Muscle of back (tissue), 13 donors: ENCODE measurements around the gene ZSWIM2. TPM values are rescaled to one million over a fixed set of nuclear protein-coding genes. Genes with fewer than 3 reads are reported as not detected.
A peak's percentile ranks its signal among the peaks of the same experiment; 100 is the strongest.
"Not testable (repeated sequence)": the region's sequence is repeated elsewhere in the genome, so short reads cannot be mapped to it uniquely, and the experiment has no call there.

Experiments used
- DNase-seq, 3 donors: peaks; one replicate each; pipeline versions ENCODE4 v3.0.0 to v3.0.0-alpha.2; 2013
- long read RNA-seq, 9 donors: transcript quantifications; one replicate each; lab custom pipeline, GENCODE V29; 2026
- polyA plus RNA-seq, 10 donors: library from polyadenylated mRNA; unstranded; fragments of 120-200 nt; gene quantifications; one replicate each; pipeline ENCODE4 v1.2.1, GENCODE V29; 2013; ENCODE audit not compliant: insufficient read length in 10 of 10

Gene ZSWIM2
- not detected for polyA plus RNA-seq
- long read RNA-seq, donor 1: 0 reads
- long read RNA-seq, donor 2: 0 reads
- long read RNA-seq, donor 3: 0 reads
- long read RNA-seq, donor 4: 0 reads
- long read RNA-seq, donor 5: 0 reads
- long read RNA-seq, donor 6: 0 reads
- long read RNA-seq, donor 7: 0 reads
- long read RNA-seq, donor 8: 0 reads
- long read RNA-seq, donor 9: 0 reads

- DNase-seq: peak; percentile 61 to 87 (median 80)
Measured at GRCh38 chr2:186848873-186849578, at the start of gene ZSWIM2. TSS of gene ZSWIM2 (minus strand) at chr2:186849170. CDS start at chr2:186849130, 40 bp downstream.

- DNase-seq: not testable (repeated sequence)
Measured at GRCh38 chr2:186896220-186896619, 47.2 kb upstream of the ZSWIM2 start.

GRCh38 chr2:186895451-186895850, 46.5 kb upstream of the ZSWIM2 start:
- no peak for DNase-seq

- no peak for DNase-seq
Measured at GRCh38 chr2:186894478-186894877, 45.5 kb upstream of the ZSWIM2 start.

- DNase-seq: peak in 1 of 3 donors; percentile 65
Measured at GRCh38 chr2:186892821-186893220, 43.9 kb upstream of the ZSWIM2 start.

GRCh38 chr2:186891185-186891621, 42.2 kb upstream of the ZSWIM2 start:
- peak; percentile 59 to 86 (median 70) for DNase-seq

- peak in 1 of 3 donors; percentile 73 for DNase-seq
Measured at GRCh38 chr2:186889101-186889879, 40.3 kb upstream of the ZSWIM2 start.

- DNase-seq: peak; percentile 85 to 96 (median 89)
Measured at GRCh38 chr2:186887107-186888090, 38.4 kb upstream of the ZSWIM2 start.

- no peak for DNase-seq
Measured at GRCh38 chr2:186884587-186884986, 35.6 kb upstream of the ZSWIM2 start.

GRCh38 chr2:186883666-186884065, 34.7 kb upstream of the ZSWIM2 start:
- no peak for DNase-seq

- no peak for DNase-seq
Measured at GRCh38 chr2:186882511-186883071, 33.6 kb upstream of the ZSWIM2 start.

- DNase-seq: no peak
Measured at GRCh38 chr2:186881660-186882059, 32.7 kb upstream of the ZSWIM2 start.

GRCh38 chr2:186879312-186879711, 30.3 kb upstream of the ZSWIM2 start:
- no peak for DNase-seq

- DNase-seq: no peak
Measured at GRCh38 chr2:186874713-186875112, 25.7 kb upstream of the ZSWIM2 start.

- DNase-seq: no peak
Measured at GRCh38 chr2:186871881-186872280, 22.9 kb upstream of the ZSWIM2 start.

GRCh38 chr2:186868344-186868743, 19.4 kb upstream of the ZSWIM2 start:
- DNase-seq: peak in 1 of 3 donors; percentile 72

- DNase-seq: peak in 2 of 3 donors; percentile 52 to 73
Measured at GRCh38 chr2:186862869-186863709, 14.1 kb upstream of the ZSWIM2 start.

- no peak for DNase-seq
Measured at GRCh38 chr2:186855216-186855615, 6.2 kb upstream of the ZSWIM2 start.

GRCh38 chr2:186853951-186854350, 5.0 kb upstream of the ZSWIM2 start:
- DNase-seq: no peak

GRCh38 chr2:186852508-186852907, 3.5 kb upstream of the ZSWIM2 start:
- DNase-seq: no peak
